NCI-H1436 treated with DMSO at 0.1 percent for 48 hours (cell line): ENCODE measurements around the gene C2orf92.
A peak's percentile ranks its signal among the peaks of the same experiment; 100 is the strongest.
"Not testable (repeated sequence)": the region's sequence is repeated elsewhere in the genome, so short reads cannot be mapped to it uniquely, and the experiment has no call there.

Experiments used
- DNase-seq: peaks from one replicate; lab custom pipeline; 2025; lab: John Stamatoyannopoulos, UW

Gene C2orf92

DNA sequence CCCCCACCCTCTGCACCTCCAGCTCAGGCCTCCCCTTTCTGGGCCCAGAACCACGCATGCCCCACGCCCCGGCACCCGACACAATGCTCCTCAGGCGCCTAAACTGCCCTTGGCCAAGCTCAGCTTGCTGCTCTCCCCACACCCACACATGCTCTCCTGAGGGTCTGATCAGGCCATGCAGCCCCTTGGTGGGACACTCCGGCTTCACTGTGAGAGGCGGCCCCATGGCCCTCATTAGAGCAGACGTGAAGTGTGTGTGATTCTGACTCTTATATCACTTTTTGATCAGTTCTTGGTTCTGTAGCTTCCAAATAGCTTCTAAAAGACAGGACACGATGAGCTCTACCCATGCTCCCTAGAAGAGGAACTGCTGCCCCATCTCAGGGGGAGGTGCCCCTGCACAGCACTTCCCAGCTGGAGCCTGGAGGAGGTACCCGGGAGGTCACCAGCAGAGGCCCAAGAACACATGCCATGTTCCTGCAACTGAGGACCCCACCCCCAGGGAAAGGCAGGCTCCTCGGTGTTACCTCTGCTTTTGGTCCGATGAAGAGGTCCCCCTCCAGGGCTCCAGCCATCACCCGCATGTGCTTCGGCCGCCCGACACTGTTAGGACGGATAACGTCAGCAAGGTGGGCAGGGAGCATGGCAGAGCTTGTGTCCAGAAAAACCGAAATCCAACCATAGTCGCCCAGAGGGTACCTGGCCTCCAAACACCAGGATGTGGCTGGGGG, 9.3 kb upstream of the C2orf92 start:
- no peak for DNase-seq

DNA sequence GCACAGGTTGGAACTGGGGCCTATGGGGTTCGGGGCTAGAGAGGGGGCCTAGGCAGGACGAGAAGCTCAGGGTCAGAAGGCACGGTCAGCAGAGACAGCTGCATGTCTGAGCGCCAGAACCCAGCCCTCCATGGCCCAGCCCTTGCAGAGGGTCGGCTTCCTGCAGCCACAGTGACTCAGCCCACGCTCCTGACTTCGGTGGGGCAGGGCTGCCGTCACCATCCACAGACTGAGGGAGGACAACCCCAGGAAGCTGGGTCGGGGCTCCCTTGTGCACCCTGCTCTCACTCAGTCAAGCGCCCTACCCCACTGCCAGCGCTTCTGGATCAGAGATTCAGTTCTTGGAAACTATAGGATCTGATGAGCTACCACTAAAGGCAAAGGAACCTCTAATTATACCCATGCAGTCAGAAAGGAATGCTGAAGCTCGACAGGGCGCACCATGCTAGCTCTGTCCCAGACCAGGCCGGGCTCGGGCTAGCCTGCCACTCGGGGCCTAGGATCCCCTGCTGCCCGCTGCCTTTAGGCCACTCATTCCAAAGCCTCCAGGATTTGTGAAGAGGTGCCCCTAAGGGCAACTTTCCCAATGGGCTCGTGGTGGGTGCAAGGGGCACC, 8.6 kb upstream of the C2orf92 start:
- no peak for DNase-seq

DNA sequence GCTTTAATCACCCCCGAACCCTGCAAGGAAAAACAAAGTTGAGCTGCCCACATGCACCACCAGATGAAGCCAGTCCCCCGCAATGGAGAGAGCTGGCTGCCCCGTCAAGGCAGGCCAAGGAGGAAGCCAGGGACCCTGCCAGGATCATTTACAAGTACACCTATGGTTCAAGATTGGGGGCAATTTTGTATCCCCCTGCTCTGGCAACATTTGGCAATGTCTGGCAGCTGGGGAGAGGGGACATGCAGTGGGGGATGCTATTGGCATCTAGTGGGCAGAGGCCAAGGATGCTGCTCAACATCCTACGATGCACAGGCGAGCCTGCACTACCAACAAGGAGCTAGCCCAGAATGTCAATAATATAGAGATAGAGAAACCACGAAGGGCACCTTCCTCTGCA, 7.6 kb upstream of the C2orf92 start:
- no peak for DNase-seq

DNA sequence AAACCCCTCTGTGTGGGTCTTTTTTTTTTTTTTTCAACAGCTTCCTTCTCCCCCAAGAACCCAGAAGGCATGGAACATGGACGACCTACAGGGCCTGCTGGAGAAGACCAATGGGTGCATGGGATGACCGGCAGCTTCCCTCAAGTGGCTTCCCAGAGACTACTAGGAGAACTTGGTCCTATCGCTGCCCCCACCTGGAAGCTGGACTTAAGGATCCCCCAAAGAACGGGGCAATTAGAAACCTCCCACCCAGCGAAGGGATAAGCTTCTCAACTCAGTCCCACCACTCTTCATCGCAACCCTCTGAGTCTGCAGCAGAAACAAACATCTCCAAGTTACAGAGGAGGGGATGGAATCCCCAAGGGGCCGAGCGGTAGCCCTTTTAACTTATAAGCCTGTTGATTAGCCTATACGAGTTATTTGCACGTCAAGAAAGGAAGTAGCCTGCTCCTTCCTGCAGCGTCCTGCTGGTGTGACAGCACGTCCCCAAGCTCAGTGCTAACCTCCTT, 7.1 kb upstream of the C2orf92 start:
- DNase-seq = no peak

DNA sequence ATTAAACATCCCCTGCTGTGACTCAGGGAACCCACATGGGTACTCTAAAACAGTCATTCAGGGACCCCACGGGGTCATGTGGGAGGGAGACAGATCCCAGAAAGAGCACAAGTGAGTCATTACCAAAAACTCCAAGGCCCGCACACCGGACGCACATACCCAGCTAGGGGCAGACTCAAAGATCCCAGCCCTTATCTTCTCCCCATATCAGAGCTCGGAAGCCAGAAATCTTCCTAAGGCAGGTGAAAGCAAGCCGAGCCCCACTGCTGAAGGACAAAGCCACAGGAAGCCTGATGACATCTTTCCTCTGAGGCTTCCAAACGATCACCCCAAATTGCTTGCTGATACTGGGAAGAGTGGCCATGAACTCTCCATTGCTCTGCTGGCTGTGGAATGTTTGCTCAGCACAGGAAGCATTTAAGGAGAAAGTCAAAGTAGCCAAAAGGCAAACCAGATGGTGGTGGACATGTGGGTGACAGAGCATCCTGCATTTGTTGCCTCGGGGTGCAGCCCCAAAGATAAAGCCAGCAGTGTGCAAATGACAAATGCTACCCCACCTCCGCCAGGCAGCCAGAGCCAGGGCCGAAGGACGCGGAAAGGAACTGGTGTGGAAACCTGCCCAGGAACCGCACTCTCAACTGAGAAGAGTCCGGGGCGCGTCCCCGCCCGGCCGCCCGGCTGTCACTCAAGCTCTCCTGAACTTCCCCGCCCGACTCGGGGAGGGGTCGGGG, 6.5 kb upstream of the C2orf92 start:
- DNase-seq = no peak

DNA sequence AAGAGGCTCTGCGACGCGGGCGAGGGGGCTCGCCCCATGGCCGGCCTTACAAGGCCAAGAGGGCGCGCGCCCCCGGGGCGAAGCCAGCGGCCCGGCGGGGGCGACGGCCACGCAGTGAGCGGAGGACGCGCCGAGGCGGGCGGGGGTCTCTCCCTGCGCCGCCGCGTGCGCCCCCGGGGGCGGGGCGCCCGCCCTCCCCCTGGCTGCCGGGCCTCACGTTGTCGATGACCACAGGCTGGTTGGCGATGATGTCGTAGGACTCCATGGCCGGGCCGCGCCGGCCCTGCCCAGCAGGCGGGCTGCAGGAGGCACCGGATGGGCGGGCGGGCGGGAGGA, 5.9 kb upstream of the C2orf92 start:
- no peak for DNase-seq

DNA sequence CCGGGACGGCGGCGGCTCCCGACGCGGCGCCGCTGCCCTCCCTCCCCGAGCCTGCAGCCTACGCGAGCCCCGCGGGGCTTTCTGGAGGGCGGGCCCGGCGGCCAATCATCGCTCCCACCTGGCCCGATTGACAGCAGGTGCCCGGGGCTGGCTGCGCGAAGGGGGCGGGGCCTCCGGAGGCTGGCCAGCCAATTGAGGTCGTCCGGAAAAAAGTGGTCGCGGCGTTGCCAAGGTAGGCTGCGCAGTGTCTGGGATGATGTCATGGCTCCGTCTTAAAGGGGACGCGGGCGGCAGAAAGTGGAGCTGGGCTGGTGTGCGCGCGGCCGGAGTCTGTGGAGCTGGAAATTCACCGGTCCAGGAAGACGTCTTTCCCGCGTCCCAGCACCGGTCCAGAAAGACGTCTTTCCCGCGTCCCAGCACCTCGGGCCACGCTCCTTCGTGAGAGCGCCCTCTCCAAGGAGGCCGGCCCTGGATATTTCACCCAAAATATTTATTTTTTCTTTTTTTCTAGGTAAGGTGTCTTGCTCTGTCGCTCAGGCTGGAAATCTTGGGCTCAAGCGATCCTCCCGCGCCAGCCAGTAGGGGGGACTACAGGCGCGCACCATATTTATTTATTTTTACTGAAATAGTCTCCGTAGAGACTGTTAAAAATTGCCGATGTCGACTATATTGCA, 5.4 kb upstream of the C2orf92 start, which contains the start of gene ACTR1B:
TSS of gene ACTR1B (minus strand) at position 83 of the 674 bp plus-strand sequence. CDS start 154 bp downstream, outside the sequence.
- DNase-seq = peak; percentile 89

DNA sequence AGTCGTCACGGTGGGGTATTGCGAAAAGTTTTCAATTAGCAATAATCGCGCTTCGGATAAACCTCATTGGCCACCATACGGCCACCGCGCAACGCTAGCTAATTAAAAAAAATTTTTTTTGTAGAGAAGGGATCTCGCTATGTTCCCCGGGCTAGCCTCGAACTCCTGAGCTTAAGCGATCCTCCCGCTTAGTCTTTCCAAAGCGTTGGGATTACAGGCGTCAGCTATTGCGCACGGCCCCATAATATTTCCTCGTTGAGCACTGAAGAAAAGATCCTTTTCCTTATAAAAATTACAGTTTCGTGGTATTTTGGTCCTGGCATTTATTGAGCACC, 4.9 kb upstream of the C2orf92 start:
- DNase-seq = no peak

DNA sequence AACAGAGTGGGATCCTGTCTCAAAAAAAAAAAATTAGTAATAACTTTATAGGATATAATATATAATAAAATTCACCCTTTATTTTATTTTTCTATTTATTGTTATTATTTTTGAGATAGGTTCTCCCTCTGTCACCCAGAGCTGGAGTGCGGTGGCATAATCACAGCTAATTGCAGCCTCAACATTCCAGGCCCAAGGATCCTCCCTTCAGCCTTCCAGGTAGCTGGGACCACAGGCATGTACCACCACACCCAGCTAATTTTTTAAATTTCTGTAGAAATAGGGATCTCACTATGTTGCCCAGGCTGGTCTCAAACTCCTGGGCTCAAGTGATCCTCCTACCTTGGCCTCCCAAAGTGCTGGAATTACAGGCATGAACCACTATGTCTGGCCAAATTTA, 958 bp downstream of the C2orf92 start:
- DNase-seq = no peak

DNA sequence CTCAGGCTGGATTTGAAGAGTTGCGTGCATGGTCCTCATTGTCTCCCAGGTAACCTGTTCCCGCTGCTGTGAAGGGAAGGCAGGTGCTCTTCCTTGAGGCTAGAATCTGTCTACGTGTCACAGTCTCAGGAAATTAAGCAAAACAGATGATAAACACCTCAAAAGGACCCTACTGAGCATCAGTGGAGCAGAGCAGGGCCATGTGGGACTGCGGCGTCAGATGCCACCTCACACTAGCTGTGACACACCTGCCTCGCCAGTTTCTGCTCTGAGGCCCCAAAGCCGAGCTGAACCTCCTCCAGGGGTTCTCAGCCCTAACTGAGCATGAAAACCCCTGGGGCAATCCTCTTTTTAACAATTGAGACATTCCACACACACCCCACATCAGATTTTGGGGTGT, 2.0 kb downstream of the C2orf92 start:
- DNase-seq = no peak

DNA sequence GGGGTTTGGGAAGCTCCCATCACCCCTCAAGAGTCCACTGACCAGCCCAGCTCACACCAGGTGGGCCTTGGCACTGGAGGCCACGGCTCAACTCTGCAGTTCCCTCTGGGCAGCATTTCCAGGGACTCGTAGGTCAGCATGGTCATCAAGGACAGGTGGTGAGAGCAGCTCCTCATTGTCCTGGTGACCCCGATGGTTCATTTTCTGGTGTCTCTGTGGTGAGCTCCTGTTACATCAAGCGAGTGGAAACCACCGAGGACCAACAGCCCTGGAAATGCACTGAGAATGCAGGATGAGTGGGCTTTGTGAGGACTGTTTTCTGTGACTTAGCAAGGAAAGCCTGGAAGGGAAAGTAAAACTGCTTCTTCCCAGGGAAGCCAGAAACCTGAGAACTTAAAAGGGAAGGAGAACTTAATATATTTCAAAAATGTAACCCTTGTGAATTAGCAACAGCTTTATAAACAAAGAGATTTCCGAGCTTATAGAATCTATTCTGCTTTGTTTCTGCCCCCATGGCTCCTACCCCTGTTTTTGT, 3.2 kb downstream of the C2orf92 start:
- not testable (repeated sequence) for DNase-seq

DNA sequence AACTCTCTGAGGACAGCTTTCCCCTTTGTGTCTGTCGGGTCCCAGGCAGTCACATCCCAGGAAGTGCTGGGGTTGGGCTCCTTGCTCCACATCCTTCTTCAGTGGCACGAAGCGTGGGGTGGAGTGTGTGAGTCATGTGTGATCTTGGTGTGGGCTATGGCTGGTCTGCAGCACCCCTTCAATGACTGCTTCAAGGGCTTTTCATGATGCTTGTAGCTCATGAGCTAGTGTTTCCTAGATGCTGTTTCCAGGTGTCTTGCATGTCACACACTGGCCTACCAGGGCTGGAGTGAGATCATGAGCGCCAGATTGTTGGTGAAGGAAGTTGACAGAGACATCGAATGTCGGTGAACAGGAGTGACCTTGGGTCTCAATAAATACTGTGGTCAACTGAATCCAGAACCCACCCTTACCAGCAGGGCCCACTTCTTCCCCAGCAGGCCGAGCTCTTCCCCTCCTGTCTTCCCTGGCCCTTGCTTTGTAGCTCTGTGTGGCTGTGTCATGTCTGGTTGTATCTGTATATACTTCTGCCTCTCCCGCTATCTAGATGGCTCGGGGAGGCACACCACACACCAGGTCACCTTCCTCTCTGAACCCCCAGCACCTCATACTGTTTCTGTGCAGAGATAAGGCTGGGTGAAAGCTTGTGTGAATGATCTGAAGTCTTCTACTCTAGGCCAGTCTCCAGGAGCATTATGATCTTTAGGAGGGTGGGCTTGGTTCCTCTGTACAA, 3.8 kb downstream of the C2orf92 start:
- DNase-seq = no peak

DNA sequence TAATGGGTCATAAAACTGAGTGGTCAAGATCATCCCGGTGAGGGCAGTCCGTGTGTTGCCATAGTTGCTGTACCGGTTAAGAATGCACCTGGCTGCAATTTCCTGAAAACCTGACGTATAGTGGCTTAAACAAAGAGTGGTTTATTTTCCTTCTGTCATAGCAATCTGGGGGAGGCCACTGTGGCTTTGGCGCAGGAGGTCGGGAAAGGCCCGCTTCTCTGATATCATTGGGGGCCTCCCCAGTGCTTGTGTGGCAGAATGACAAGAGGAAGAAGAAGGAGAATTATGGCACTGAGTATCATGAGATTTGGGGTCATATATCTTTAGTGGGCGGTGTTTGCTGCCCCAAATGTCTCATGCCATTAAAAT, 4.4 kb downstream of the C2orf92 start:
- DNase-seq = no peak

DNA sequence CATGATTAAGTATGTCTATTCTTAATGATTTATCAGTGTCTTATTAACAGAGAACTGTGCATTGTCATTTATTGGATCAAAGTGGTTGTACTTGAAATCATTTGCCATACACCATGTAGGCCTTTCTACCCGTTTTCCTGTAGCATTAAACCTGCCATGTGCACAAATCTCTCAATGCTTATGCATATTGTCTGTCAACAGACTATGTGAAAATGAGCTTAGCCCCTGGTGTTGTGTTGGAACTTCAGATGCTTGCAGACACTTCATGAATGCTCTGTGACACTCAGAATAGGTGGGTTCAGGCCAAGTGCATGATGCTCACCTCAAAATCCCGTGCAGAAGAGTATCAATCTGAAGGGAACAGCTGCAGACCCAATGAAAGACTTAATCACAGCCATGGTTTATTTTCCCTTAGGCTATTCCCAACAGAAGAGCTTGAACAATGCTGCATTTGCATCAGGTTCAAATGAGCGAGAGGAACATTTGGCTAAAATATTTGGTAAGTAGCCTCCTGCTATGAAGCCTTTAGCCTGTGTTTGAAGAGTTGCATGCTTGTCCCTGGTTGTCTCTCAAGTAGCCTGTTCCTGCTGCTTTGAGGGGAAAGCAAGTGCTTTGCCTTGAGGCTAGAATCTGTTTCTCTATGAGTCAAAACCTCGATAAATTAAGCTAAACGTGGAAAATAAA, 6.1 kb downstream of the C2orf92 start:
- no peak for DNase-seq

DNA sequence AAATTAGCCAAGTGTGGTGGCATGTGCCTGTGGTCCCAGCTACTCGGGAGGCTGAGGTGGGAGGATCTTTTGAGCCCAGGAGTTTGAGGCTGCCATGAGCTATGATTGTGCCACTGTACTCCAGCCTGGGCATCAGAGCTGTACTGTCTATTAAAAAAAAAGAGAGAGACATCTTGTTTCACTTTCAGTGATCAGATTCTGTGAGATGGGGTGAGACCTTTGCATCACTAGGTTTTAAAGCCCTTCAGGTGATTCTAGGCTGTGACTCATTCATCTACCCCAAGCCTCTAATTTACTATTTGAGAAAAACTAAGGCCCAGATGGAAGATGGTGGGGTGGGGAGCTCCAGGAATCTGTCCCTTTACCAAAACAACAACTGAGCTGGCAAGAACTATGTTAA, 7.1 kb downstream of the C2orf92 start:
- DNase-seq = no peak

DNA sequence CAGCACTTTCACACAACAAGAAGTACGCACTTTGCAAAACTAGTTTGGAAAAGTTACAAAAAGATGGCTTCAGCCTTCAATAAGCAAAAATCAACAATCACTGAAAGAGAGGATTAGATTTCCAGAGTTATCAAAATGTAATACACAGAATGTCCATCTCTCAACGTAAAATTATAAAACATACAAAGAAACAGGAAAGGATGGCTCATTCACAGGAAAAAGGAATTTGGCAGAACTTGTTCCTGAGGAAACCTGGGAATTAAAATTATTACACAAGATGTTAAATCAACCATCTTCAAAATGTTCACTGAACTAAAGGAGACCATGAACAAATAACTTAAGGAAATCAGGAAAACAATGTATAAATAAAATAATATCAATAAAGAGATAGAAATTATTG, 8.0 kb downstream of the C2orf92 start:
- DNase-seq = no peak

DNA sequence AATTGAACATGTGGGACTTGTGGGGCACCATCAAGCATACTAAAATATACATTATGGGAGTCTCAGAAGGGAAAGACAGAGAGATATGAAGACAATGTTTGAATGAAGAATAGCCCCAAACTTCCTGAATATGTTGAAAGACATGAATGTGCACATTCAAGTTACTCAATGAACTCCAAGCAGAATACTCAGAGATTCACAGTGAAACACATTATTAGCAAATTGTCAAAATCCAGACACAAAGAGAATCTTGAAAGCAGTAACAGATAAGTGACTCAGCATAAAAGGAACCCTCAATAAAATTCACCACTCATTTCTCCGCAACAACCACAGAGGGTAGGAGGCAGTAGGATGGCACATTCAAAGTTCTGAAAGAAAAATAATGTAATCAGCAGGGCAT, 8.8 kb downstream of the C2orf92 start:
- no peak for DNase-seq

DNA sequence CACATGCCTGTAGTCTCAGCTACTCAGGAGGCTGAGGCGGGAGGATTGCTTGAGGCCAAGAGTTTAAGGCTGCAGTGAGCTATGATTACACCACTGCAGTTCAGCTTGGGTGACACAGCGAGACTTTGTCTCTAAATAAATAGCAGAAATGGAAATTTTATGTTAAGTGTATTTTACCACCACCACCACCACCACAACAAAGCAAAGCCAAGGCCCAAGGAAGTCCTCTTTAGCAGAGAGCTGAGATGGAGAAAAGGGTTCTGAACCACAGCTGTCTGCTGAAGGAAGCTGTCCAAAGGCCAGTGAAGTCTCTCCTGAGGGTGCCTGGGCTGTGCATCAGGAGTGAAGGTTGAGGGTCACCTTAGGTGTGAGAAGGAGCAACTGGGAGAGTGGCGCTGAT, 17.7 kb downstream of the C2orf92 start:
- DNase-seq = not testable (repeated sequence)

DNA sequence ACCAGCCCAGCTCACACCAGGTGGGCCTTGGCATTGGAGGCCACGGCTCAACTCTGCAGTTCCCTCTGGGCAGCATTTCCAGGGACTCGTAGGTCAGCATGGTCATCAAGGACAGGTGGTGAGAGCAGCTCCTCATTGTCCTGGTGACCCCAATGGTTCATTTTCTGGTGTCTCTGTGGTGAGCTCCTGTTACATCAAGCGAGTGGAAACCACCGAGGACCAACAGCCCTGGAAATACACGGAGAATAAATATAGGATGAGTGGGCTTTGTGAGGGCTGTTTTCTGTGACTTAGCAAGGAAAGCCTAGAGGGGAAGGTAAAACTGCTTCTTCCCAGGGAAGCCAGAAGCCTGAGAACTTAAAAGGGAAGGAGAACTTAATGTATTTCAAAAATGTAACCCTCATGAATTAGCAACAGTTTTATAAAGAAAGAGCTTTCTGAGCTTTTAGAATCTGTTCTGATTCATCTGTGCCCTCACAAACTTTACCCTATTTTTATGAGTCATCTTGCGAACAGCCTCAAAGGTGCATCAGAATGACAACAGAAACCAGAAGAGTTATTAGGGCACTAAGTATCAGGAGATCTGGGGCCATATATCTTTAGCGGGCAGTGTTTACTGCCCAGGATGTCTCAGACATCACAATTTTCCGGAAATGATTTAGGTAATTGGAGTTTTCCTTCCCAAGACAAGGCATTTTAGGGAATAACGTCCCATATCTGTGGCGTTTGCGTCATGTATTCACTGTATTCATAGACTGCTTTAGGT, 18.7 kb downstream of the C2orf92 start:
- no peak for DNase-seq

DNA sequence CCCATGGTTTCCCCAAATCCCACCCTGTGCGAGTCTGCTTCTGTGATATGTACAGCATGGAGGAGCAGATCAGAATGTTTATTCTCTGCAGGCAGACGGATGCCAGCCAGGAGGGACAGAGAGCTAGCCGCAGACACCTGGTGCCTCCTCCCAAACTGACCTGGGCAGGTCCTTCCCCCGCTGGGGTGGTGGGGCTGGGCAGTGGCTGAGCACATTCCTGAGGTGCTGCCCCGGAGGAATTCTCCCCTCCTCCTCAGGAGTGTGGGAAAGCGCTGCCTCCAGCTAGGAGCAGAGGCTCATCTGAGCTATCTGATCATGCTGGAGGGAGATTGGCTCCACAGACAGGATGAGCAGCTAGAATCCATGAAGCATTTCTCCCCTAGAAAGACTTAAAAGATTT, 21.7 kb downstream of the C2orf92 start:
- DNase-seq = no peak
